WTC11 (cell line): Measurements from ENCODE around the gene SPACA9. TPM values are rescaled to one million over a fixed set of nuclear protein-coding genes. Genes with fewer than 3 reads are reported as not detected.
A peak's percentile ranks its signal among the peaks of the same experiment; 100 is the strongest.

ENCODE experiments used
- ATAC-seq: fragments of 200-7000 bp; cut with Tn5 transposase; 2 replicates; pipeline ENCODE4 v1.10.0; 2021; ENCODE audit warnings: mild to moderate bottlenecking, moderate library complexity
- CTCF ChIA-PET: fragments of 300-600 bp; sonication (Branson Sonifier 250); formaldehyde crosslinking; loops from one replicate; lab custom pipeline; 2021; ENCODE audit warnings: antibody characterized with exemption; lab: Charles Lee
- POLR2A ChIA-PET: fragments of 350-600 bp; sonication (Branson Sonifier 250); formaldehyde crosslinking; loops from one replicate; lab custom pipeline; 2021; ENCODE audit warnings: antibody characterized with exemption; lab: Charles Lee
- DNase-seq: peaks from one replicate; pipeline ENCODE4 v3.0.0; 2021; ENCODE audit warnings: low spot score
- H3K27ac Mint-ChIP-seq: 2 replicates; pipeline ENCODE4 v1.8.0; 2021; ENCODE audit warnings: mixed read lengths
- H3K27me3 Mint-ChIP-seq: 2 replicates; pipeline ENCODE4 v1.8.0; 2021; ENCODE audit warnings: low read depth, mild to moderate bottlenecking, moderate library complexity, mixed read lengths
- H3K36me3 Mint-ChIP-seq: 2 replicates; pipeline ENCODE4 v1.8.0; 2021; ENCODE audit warnings: mixed read lengths
- H3K4me1 Mint-ChIP-seq: 2 replicates; pipeline ENCODE4 v1.8.0; 2022; ENCODE audit warnings: mixed read lengths
- H3K4me3 Mint-ChIP-seq: 2 replicates; pipeline ENCODE4 v1.8.0; 2021; ENCODE audit warnings: mild to moderate bottlenecking, moderate library complexity, mixed read lengths
- H3K9me3 Mint-ChIP-seq: 2 replicates; pipeline ENCODE4 v1.8.0; 2021; ENCODE audit warnings: mixed read lengths
- ATF3 ChIP-seq: sonication (generic); formaldehyde crosslinking; conservative IDR thresholded peaks from 2 replicates; pipeline ENCODE4 v1.8.1; 2022; ENCODE audit warnings: mild to moderate bottlenecking, missing genetic modification reagents
- CBFB ChIP-seq: sonication (generic); formaldehyde crosslinking; IDR thresholded peaks from 2 replicates; pipeline ENCODE4 v1.8.1; 2022; ENCODE audit warnings: mild to moderate bottlenecking, low read depth, missing genetic modification reagents
- CREM ChIP-seq: sonication (generic); formaldehyde crosslinking; IDR thresholded peaks from 2 replicates; pipeline ENCODE4 v1.8.1; 2022; ENCODE audit warnings: mild to moderate bottlenecking, missing genetic modification reagents, moderate library complexity
- FOXP1 ChIP-seq: sonication (generic); formaldehyde crosslinking; IDR thresholded peaks from 2 replicates; pipeline ENCODE4 v1.8.0; 2022; ENCODE audit warnings: missing genetic modification reagents, mild to moderate bottlenecking, moderate library complexity, borderline replicate concordance
- GTF2I ChIP-seq: fragments of 250-450 bp; sonication (Bioruptor Pico); conservative IDR thresholded peaks from 2 replicates; pipeline ENCODE4 v1.4.0; 2021; ENCODE audit warnings: mild to moderate bottlenecking
- HMGA2 ChIP-seq: fragments of 250-450 bp; sonication (Bioruptor Pico); IDR thresholded peaks from 2 replicates; pipeline ENCODE4 v1.4.0; 2021; ENCODE audit warnings: mild to moderate bottlenecking, moderate library complexity
- IRF1 ChIP-seq: sonication (generic); formaldehyde crosslinking; IDR thresholded peaks from 2 replicates; pipeline ENCODE4 v1.8.0; 2023; ENCODE audit warnings: missing genetic modification reagents
- IRF2 ChIP-seq: sonication (generic); formaldehyde crosslinking; IDR thresholded peaks from 2 replicates; pipeline ENCODE4 v1.8.0; 2022; ENCODE audit warnings: low read depth, missing genetic modification reagents, borderline replicate concordance
- JUN ChIP-seq: sonication (generic); formaldehyde crosslinking; IDR thresholded peaks from 2 replicates; pipeline ENCODE4 v1.8.0; 2023; ENCODE audit warnings: mild to moderate bottlenecking, missing genetic modification reagents
- MXD4 ChIP-seq: fragments of 250-450 bp; sonication (Bioruptor Pico); IDR thresholded peaks from 2 replicates; pipeline ENCODE4 v1.8.0; 2021; ENCODE audit warnings: mild to moderate bottlenecking, moderate library complexity, borderline replicate concordance
- NR2C2 ChIP-seq: sonication (generic); formaldehyde crosslinking; IDR thresholded peaks from 2 replicates; pipeline ENCODE4 v1.8.0; 2022; ENCODE audit warnings: mild to moderate bottlenecking, missing genetic modification reagents
- PRDM15 ChIP-seq: sonication (generic); formaldehyde crosslinking; IDR thresholded peaks from 2 replicates; pipeline ENCODE4 v1.8.0; 2022; ENCODE audit warnings: missing genetic modification reagents
- SMAD3 ChIP-seq: sonication (generic); formaldehyde crosslinking; IDR thresholded peaks from 2 replicates; pipeline ENCODE4 v1.8.0; 2022; ENCODE audit warnings: missing genetic modification reagents, mild to moderate bottlenecking, borderline replicate concordance
- SOX15 ChIP-seq: fragments of 250-450 bp; sonication (Bioruptor Pico); IDR thresholded peaks from 2 replicates; pipeline ENCODE4 v1.9.0; 2021; ENCODE audit warnings: mild to moderate bottlenecking
- SP1 ChIP-seq: sonication (generic); formaldehyde crosslinking; conservative IDR thresholded peaks from 2 replicates; pipeline ENCODE4 v1.8.1; 2022; ENCODE audit warnings: missing genetic modification reagents
- TCF7 ChIP-seq: sonication (generic); formaldehyde crosslinking; IDR thresholded peaks from 2 replicates; pipeline ENCODE4 v1.8.0; 2022; ENCODE audit warnings: mild to moderate bottlenecking, low read depth, missing genetic modification reagents, moderate library complexity
- TEAD4 ChIP-seq: sonication (generic); formaldehyde crosslinking; IDR thresholded peaks from 2 replicates; pipeline ENCODE4 v1.8.0; 2022; ENCODE audit warnings: mild to moderate bottlenecking, missing genetic modification reagents
- USF1 ChIP-seq: sonication (generic); formaldehyde crosslinking; IDR thresholded peaks from 2 replicates; pipeline ENCODE4 v1.8.0; 2022; ENCODE audit warnings: mild to moderate bottlenecking, missing genetic modification reagents
- ZNF281 ChIP-seq: sonication (generic); formaldehyde crosslinking; IDR thresholded peaks from 2 replicates; pipeline ENCODE4 v1.8.0; 2023; ENCODE audit warnings: mild to moderate bottlenecking, missing genetic modification reagents
- ZNF317 ChIP-seq: sonication (generic); formaldehyde crosslinking; IDR thresholded peaks from 2 replicates; pipeline ENCODE4 v1.8.1; 2023; ENCODE audit warnings: low read depth, mild to moderate bottlenecking, moderate library complexity, missing genetic modification reagents, borderline replicate concordance
- total RNA-seq: library from RNA; stranded (reverse); gene quantifications from 3 replicates; pipeline ENCODE4 v1.2.3, GENCODE V29; 2021

The SPACA9 gene
- total RNA-seq, 1 experiment from 2014 or later: 0.48 TPM

- POLR2A ChIA-PET: interaction anchor here (0.8 kb wide), 1 partner anchor 31 kb away, joined by 3 read pairs; no protein-coding TSS in a partner anchor
- H3K27me3 Mint-ChIP-seq: peaks cover 39% of the 10 kb centered on the region
- CTCF ChIA-PET: interaction anchor here (1.4 to 2.4 kb wide), 5 partner anchors 22 to 333 kb away, joined by 3 to 17 read pairs (median 5); no protein-coding TSS in a partner anchor
- ATAC-seq: no peak
- H3K27ac Mint-ChIP-seq: no peak overlapping the region
- no peaks in the 10 kb centered on the region for H3K9me3 Mint-ChIP-seq
- no peak for DNase-seq
- no peaks in the 10 kb centered on the region for H3K36me3 Mint-ChIP-seq
- H3K4me1 Mint-ChIP-seq: 0 out of 2 replicates have a peak, but pooled peaks cover 3% of the 10 kb centered on the region
- TF ChIP-seq GTF2I (CRISPR knock-in tag) (no peak), SOX15 (no peak), PRDM15 (CRISPR knock-in tag) (no peak), CBFB (CRISPR knock-in tag) (no peak), ZNF317 (no peak), SP1 (no peak), ZNF281 (CRISPR knock-in tag) (no peak), JUN (CRISPR knock-in tag) (no peak), TEAD4 (CRISPR knock-in tag) (no peak), CREM (no peak), TCF7 (CRISPR knock-in tag) (no peak), HMGA2 (CRISPR knock-in tag) (no peak), NR2C2 (no peak), MXD4 (CRISPR knock-in tag) (no peak), IRF1 (CRISPR knock-in tag) (no peak), ATF3 (no peak), FOXP1 (CRISPR knock-in tag) (no peak), SMAD3 (CRISPR knock-in tag) (no peak), IRF2 (CRISPR knock-in tag) (no peak), USF1 (no peak)
- H3K4me3 Mint-ChIP-seq: peak overlapping the region; percentile 74
Measured at GRCh38 chr9:132879457-132880323, 992 bp downstream of the SPACA9 start.
